Epithelial cell of esophagus (primary cell): ENCODE measurements around the gene STK4.
A peak's percentile ranks its signal among the peaks of the same experiment; 100 is the strongest.
"Not testable (repeated sequence)": the region's sequence is repeated elsewhere in the genome, so short reads cannot be mapped to it uniquely, and the experiment has no call there.

Experiments used
- DNase-seq: peaks from one replicate; pipeline ENCODE4 v3.0.0; 2010; ENCODE audit warnings: low read depth
- H3K4me3 ChIP-seq: 2 replicates; pipeline ENCODE4 v1.5.1; 2011; ENCODE audit warnings: mild to moderate bottlenecking, low read length, control low read depth
- TF ChIP-seq, protein P1 (sequence below): IDR thresholded peaks from 2 replicates; pipeline ENCODE4 v1.5.1; 2011; ENCODE audit warnings: low read depth, mild to moderate bottlenecking, low read length, control low read depth, inconsistent platforms; ENCODE audit not compliant: insufficient read depth; ENCODE audit errors: missing control alignments

Gene STK4

DNA sequence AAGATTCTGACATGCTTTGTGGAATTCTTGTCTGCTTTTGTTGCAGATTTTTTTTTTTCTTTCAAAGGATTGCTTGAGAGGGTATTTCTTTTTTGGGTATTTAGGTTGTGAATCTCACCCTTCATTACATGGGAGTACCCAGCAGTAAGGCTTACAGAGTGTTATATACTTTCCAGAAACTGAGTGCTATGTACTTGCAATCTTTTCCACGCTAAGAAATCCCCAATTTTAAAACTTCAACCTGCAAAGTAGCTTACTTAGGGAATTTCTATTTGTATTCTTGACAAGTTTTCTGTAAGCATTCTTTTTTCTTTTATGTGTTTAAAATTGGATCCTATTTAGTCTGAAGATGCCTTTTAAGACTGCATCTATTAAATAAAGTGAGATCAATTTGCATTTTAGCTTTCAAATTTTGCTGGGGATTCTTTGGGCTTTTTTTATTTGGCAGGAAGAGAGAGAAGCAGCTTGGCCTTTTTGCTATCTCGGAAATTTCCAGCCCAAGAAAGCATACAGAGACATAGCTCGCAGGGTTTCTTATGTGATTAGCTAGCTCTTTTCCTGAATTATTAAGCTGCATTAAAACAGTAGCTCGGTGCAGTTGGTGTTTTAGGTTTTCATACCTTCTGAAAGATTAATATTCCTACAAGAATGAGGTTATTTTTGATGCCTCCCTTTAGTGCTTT lies 92.0 kb downstream of the STK4 start:
- DNase-seq, result no peak
- H3K4me3 ChIP-seq, result no peak overlapping the region
- TF ChIP-seq, protein P1, sequence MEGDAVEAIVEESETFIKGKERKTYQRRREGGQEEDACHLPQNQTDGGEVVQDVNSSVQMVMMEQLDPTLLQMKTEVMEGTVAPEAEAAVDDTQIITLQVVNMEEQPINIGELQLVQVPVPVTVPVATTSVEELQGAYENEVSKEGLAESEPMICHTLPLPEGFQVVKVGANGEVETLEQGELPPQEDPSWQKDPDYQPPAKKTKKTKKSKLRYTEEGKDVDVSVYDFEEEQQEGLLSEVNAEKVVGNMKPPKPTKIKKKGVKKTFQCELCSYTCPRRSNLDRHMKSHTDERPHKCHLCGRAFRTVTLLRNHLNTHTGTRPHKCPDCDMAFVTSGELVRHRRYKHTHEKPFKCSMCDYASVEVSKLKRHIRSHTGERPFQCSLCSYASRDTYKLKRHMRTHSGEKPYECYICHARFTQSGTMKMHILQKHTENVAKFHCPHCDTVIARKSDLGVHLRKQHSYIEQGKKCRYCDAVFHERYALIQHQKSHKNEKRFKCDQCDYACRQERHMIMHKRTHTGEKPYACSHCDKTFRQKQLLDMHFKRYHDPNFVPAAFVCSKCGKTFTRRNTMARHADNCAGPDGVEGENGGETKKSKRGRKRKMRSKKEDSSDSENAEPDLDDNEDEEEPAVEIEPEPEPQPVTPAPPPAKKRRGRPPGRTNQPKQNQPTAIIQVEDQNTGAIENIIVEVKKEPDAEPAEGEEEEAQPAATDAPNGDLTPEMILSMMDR, result no peak

DNA sequence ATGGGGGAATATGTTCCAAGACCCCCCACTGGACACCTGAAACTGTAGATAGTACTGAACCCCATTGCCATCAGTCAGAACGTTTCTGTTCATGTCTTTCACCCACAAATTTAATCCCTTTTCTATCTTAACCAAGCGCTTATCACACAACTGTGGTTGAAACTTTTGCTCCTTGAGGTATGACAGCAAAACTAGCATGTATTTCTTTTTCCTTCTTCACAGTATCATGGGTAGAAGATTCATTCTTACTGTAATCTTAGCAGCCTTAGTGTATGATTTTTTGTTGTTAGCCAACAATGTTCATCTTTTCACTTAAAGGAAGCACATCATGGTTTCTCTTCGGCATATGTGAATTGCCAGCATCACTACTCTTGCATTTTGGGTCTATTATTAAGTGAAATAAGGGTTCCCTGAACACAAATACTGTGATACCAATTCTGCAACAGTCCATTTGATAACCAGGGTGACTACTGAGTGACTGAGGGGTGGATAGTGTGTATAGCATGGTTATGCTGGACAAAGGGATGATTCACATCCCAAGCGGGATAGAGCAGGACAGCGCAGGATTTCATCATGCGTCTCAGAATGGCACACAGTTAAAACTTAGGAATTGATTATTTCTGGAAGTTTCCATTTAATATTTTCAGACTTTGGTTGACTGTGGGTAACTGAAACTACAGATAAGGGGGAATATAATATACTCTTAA lies 92.9 kb downstream of the STK4 start:
- peak; percentile 85 for DNase-seq
- TF ChIP-seq, protein P1, result no peak
- H3K4me3 ChIP-seq, result no peak overlapping the region

DNA sequence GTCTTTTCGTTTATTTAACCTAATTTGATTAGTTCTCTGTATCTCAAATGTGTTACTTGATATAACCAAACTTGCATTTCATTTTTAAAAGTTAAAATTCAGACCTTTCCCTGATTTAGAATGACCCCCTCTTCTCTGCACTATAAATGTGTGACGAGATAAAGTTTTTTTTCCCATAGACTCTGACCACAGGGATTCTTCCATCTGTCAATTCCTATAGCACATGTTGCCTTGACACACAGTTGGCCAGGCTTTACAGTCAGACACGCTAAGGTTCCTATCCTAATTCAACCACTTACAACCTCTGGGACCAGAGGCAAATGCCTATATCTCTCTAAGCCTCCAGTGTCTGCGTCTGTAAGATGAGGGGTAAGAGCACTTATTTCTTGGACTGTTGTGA lies 94.0 kb downstream of the STK4 start:
- TF ChIP-seq, protein P1, result no peak
- H3K4me3 ChIP-seq, result no peak overlapping the region
- DNase-seq, result no peak

DNA sequence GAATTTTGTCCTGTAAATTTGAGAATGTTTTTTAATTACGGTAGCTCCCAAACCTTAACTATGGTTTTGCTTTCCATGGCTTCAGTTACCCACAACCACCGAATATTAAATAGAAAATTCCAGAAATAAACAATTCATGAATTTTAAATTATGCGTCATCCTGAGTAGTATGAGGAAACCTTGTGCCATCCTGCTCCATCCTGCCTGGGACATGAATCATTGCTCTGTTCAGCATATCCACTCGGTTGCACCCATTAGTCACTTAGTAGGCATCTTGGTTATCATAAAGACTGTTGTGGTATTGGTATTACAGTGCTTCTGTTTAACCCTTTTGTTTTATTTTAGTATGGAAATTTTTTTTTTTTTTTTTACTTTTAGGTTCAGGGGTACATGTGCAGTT lies 94.9 kb downstream of the STK4 start:
- TF ChIP-seq, protein P1, result no peak
- no peak overlapping the region for H3K4me3 ChIP-seq
- DNase-seq, result peak; percentile 97

DNA sequence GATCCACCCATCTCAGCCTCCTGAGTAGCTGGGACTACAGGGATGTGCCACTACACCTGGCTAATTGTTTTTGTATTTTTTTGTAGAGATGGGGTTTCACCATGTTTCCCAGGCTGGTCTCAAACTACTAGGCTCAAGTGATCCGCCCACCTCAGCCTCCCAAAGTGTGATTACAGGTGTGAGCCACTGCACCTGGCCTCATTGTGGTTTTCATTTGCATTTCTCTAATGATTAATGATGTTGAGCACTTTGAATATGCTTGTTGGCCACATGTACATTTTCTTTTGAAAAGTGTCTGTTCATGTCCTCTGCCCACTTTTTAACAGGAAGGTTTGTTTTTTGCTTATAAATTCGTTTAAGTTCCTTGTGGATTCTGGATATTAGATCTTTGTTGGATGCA lies 96.8 kb downstream of the STK4 start:
- not testable (repeated sequence) for DNase-seq, H3K4me3 ChIP-seq

DNA sequence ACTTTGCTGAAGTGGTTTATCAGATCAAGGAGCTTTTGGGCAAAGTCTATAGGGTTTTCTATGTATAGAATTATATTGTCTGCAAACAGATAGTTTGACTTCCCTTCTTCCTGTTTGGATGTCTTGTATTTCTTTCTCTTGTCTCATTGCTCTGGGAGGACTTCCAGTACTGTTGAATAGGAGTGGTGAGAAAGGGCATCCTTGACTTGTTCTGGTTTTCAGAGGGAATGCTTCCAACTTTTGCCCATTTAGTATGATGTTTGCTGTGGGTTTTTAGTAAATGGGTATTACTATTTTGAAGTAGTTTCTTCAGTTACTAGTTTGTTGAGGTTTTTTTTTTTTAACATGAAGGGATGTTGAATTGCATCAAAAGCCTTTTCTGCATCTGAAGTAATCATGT lies 98.5 kb downstream of the STK4 start:
- no peak overlapping the region for H3K4me3 ChIP-seq
- TF ChIP-seq, protein P1, result no peak
- DNase-seq, result no peak

DNA sequence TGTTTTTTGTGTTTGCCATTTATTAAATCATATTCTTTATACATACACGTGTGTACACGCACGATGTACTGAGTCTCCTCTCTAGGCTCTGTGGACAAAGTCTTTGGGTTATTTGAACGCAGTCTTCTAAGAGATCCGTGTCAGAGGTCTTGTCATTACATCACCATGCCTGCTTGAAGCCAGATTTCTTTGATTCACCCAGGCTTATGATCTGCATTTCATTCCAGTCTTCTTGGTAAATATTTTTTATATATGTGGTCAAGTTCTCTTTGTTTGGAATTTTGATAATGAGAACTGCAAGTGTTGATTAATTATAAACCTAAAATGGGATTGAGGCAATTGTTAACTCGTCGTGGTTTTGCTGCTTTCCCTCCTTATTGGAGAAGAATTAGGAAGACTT lies 100.1 kb downstream of the STK4 start:
- no peak overlapping the region for H3K4me3 ChIP-seq
- DNase-seq, result no peak
- TF ChIP-seq, protein P1, result no peak
